Dedifferentiated amniotic fluid mesenchymal stem cell (primary cell): ENCODE measurements around the gene SESN3.
"Not testable (repeated sequence)": the region's sequence is repeated elsewhere in the genome, so short reads cannot be mapped to it uniquely, and the experiment has no call there.

ENCODE experiments used
- DNase-seq: peaks from one replicate; pipeline ENCODE4 v3.0.0-alpha.2; 2016; ENCODE audit errors: extremely low spot score

The SESN3 gene

GRCh38 chr11:95152876-95153856 is 77.8 kb downstream of the SESN3 start:
- no peak for DNase-seq

- peak; percentile 90 for DNase-seq
These were observed 79.9 kb downstream of the SESN3 start for GRCh38 chr11:95150956-95151684.

GRCh38 chr11:95149651-95150364 is 81.2 kb downstream of the SESN3 start:
- DNase-seq, result no peak

- DNase-seq, result no peak
These were observed 82.1 kb downstream of the SESN3 start for GRCh38 chr11:95148938-95149337.

GRCh38 chr11:95148406-95148805 is 82.6 kb downstream of the SESN3 start:
- DNase-seq, result no peak

- peak; percentile 82 for DNase-seq
These were observed 83.6 kb downstream of the SESN3 start for GRCh38 chr11:95147364-95147905.

- DNase-seq, result no peak
These were observed 85.5 kb downstream of the SESN3 start for GRCh38 chr11:95145430-95146060.

GRCh38 chr11:95144313-95145235 is 86.4 kb downstream of the SESN3 start:
- DNase-seq, result no peak

GRCh38 chr11:95143106-95143681 is 87.8 kb downstream of the SESN3 start:
- peak; percentile 34 for DNase-seq

GRCh38 chr11:95142431-95142830 is 88.6 kb downstream of the SESN3 start:
- no peak for DNase-seq

GRCh38 chr11:95140397-95141033 is 90.5 kb downstream of the SESN3 start:
- no peak for DNase-seq

GRCh38 chr11:95138448-95138847 is 92.6 kb downstream of the SESN3 start:
- DNase-seq, result no peak

- no peak for DNase-seq
These were observed 93.7 kb downstream of the SESN3 start for GRCh38 chr11:95137299-95137698.

- not testable (repeated sequence) for DNase-seq
These were observed 94.3 kb downstream of the SESN3 start for GRCh38 chr11:95136747-95137146.

GRCh38 chr11:95135880-95136279 is 95.1 kb downstream of the SESN3 start:
- no peak for DNase-seq

- DNase-seq, result no peak
These were observed 95.8 kb downstream of the SESN3 start for GRCh38 chr11:95135155-95135554.

GRCh38 chr11:95134491-95134890 is 96.5 kb downstream of the SESN3 start:
- DNase-seq, result peak; percentile 62

GRCh38 chr11:95132956-95133355 is 98.0 kb downstream of the SESN3 start:
- no peak for DNase-seq

- no peak for DNase-seq
These were observed 102.4 kb downstream of the SESN3 start for GRCh38 chr11:95128602-95129001.
